ENCODE measurements around the gene MIER1.

DNA sequence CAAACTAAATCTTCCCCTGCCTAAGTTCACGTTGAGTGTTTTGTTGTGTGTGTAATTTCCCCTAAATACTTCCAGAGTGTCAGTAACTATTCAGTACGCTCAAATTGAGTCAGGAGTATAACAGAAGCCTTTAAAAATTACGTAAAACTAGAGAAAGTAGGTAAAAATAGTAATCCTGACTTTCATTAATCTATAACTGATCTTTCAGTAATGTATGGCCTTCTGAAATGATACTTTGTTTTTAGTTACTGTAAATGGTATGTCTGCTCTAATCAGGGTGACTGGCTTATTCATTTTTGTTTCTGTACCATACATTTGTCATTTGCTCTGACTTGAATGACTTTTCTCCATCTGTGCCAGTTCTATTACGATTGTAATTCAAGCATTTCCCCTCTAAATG lies 29.4 kb downstream of the MIER1 start:
- TF ChIP-seq, protein P1, sequence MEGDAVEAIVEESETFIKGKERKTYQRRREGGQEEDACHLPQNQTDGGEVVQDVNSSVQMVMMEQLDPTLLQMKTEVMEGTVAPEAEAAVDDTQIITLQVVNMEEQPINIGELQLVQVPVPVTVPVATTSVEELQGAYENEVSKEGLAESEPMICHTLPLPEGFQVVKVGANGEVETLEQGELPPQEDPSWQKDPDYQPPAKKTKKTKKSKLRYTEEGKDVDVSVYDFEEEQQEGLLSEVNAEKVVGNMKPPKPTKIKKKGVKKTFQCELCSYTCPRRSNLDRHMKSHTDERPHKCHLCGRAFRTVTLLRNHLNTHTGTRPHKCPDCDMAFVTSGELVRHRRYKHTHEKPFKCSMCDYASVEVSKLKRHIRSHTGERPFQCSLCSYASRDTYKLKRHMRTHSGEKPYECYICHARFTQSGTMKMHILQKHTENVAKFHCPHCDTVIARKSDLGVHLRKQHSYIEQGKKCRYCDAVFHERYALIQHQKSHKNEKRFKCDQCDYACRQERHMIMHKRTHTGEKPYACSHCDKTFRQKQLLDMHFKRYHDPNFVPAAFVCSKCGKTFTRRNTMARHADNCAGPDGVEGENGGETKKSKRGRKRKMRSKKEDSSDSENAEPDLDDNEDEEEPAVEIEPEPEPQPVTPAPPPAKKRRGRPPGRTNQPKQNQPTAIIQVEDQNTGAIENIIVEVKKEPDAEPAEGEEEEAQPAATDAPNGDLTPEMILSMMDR (tag by site-specific recombination; IDR thresholded peaks at IDR 0.05), result no peak
- TF ChIP-seq ZNF132 (tag by site-specific recombination; IDR thresholded peaks at IDR 0.05; ENCODE audit: borderline replicate concordance), result no peak
- TF ChIP-seq ZBTB48 (tag by site-specific recombination; IDR thresholded peaks at IDR 0.05), result no peak
- no peak for TF ChIP-seq YY1 (tag by site-specific recombination; IDR thresholded peaks at IDR 0.05)
- TF ChIP-seq, protein P2, sequence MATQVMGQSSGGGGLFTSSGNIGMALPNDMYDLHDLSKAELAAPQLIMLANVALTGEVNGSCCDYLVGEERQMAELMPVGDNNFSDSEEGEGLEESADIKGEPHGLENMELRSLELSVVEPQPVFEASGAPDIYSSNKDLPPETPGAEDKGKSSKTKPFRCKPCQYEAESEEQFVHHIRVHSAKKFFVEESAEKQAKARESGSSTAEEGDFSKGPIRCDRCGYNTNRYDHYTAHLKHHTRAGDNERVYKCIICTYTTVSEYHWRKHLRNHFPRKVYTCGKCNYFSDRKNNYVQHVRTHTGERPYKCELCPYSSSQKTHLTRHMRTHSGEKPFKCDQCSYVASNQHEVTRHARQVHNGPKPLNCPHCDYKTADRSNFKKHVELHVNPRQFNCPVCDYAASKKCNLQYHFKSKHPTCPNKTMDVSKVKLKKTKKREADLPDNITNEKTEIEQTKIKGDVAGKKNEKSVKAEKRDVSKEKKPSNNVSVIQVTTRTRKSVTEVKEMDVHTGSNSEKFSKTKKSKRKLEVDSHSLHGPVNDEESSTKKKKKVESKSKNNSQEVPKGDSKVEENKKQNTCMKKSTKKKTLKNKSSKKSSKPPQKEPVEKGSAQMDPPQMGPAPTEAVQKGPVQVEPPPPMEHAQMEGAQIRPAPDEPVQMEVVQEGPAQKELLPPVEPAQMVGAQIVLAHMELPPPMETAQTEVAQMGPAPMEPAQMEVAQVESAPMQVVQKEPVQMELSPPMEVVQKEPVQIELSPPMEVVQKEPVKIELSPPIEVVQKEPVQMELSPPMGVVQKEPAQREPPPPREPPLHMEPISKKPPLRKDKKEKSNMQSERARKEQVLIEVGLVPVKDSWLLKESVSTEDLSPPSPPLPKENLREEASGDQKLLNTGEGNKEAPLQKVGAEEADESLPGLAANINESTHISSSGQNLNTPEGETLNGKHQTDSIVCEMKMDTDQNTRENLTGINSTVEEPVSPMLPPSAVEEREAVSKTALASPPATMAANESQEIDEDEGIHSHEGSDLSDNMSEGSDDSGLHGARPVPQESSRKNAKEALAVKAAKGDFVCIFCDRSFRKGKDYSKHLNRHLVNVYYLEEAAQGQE (tag by site-specific recombination; IDR thresholded peaks at IDR 0.05), result no peak
- TF ChIP-seq, protein P3, sequence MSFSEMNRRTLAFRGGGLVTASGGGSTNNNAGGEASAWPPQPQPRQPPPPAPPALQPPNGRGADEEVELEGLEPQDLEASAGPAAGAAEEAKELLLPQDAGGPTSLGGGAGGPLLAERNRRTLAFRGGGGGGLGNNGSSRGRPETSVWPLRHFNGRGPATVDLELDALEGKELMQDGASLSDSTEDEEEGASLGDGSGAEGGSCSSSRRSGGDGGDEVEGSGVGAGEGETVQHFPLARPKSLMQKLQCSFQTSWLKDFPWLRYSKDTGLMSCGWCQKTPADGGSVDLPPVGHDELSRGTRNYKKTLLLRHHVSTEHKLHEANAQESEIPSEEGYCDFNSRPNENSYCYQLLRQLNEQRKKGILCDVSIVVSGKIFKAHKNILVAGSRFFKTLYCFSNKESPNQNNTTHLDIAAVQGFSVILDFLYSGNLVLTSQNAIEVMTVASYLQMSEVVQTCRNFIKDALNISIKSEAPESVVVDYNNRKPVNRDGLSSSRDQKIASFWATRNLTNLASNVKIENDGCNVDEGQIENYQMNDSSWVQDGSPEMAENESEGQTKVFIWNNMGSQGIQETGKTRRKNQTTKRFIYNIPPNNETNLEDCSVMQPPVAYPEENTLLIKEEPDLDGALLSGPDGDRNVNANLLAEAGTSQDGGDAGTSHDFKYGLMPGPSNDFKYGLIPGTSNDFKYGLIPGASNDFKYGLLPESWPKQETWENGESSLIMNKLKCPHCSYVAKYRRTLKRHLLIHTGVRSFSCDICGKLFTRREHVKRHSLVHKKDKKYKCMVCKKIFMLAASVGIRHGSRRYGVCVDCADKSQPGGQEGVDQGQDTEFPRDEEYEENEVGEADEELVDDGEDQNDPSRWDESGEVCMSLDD (tag by site-specific recombination; IDR thresholded peaks at IDR 0.05), result no peak
- no peak for TF ChIP-seq ZNF426 (tag by site-specific recombination; IDR thresholded peaks at IDR 0.05)
- TF ChIP-seq, protein P4, sequence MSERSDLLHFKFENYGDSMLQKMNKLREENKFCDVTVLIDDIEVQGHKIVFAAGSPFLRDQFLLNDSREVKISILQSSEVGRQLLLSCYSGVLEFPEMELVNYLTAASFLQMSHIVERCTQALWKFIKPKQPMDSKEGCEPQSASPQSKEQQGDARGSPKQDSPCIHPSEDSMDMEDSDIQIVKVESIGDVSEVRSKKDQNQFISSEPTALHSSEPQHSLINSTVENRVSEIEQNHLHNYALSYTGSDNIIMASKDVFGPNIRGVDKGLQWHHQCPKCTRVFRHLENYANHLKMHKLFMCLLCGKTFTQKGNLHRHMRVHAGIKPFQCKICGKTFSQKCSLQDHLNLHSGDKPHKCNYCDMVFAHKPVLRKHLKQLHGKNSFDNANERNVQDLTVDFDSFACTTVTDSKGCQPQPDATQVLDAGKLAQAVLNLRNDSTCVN (tag by site-specific recombination; optimal IDR thresholded peaks at IDR 0.05), result no peak
- TF ChIP-seq, protein P5, sequence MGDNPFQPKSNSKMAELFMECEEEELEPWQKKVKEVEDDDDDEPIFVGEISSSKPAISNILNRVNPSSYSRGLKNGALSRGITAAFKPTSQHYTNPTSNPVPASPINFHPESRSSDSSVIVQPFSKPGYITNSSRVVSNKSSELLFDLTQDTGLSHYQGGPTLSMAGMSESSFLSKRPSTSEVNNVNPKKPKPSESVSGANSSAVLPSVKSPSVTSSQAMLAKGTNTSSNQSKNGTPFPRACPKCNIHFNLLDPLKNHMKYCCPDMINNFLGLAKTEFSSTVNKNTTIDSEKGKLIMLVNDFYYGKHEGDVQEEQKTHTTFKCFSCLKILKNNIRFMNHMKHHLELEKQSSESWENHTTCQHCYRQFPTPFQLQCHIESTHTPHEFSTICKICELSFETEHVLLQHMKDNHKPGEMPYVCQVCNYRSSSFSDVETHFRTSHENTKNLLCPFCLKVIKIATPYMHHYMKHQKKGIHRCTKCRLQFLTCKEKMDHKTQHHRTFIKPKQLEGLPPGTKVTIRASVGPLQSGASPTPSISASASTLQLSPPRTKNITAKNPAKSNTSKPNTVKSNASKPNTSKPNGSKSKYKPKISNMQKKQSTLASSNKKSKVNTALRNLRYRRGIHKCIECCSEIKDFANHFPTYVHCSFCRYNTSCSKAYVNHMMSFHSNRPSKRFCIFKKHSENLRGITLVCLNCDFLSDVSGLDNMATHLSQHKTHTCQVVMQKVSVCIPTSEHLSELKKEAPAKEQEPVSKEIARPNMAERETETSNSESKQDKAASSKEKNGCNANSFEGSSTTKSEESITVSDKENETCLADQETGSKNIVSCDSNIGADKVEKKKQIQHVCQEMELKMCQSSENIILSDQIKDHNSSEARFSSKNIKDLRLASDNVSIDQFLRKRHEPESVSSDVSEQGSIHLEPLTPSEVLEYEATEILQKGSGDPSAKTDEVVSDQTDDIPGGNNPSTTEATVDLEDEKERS (tag by site-specific recombination; IDR thresholded peaks at IDR 0.05), result no peak

Data from HEK293 (cell line).